Heart right ventricle (tissue), 16 donors: Measurements from ENCODE around the gene ANKLE2. TPM values are rescaled to one million over a fixed set of nuclear protein-coding genes. Genes with fewer than 3 reads are reported as not detected.
"Not testable (repeated sequence)": the region's sequence is repeated elsewhere in the genome, so short reads cannot be mapped to it uniquely, and the experiment has no call there.

Experiments
- ATAC-seq, 8 donors: fragments of 200-7000 bp; cut with Tn5 transposase; one replicate each; pipeline ENCODE4 v1.9.1; 2020; ENCODE audit warnings: mild to moderate bottlenecking in 8 of 8, moderate library complexity in 8 of 8, moderate number of reproducible peaks in 1 of 8
- DNase-seq, 2 donors: peaks; one replicate each; pipeline ENCODE4 v3.0.0-alpha.2; 2020
- H3K27ac ChIP-seq, 10 donors: fragments of 200-600 bp; sonication (generic) in 2 of 10; one replicate each; pipeline versions ENCODE4 v1.5.0 to v1.8.0; 2020 to 2022; ENCODE audit warnings: mild to moderate bottlenecking in 3 of 10
- H3K27me3 ChIP-seq, 7 donors: fragments of 200-600 bp; one replicate each; pipeline ENCODE4 v1.8.0; 2021 to 2022; ENCODE audit warnings: mild to moderate bottlenecking in 2 of 7
- H3K36me3 ChIP-seq, 9 donors: fragments of 200-600 bp; sonication (generic) in 1 of 9; one replicate each; pipeline versions ENCODE4 v1.5.0 to v1.8.0; 2020 to 2022; ENCODE audit warnings: mild to moderate bottlenecking in 2 of 9
- H3K4me1 ChIP-seq, 9 donors: fragments of 200-600 bp; sonication (generic) in 1 of 9; one replicate each; pipeline versions ENCODE4 v1.5.0 to v1.8.0; 2020 to 2022; ENCODE audit warnings: mild to moderate bottlenecking in 4 of 9
- H3K4me3 ChIP-seq, 10 donors: fragments of 200-600 bp; sonication (generic) in 2 of 10; one replicate each; pipeline versions ENCODE4 v1.5.0 to v1.8.0; 2020 to 2022; ENCODE audit warnings: mild to moderate bottlenecking in 7 of 10, moderate library complexity in 2 of 10
- H3K9me3 ChIP-seq, 11 donors: fragments of 200-600 bp in 10 of 11; sonication (generic) in 2 of 11; one replicate each; pipeline versions ENCODE4 v1.5.0 to v1.8.0; 2013 to 2022; ENCODE audit warnings: mild to moderate bottlenecking in 2 of 11, control low read depth in 1 of 11, moderate library complexity in 1 of 11
- CTCF ChIP-seq, 9 donors: fragments of 200-600 bp; sonication (generic) in 2 of 9; IDR thresholded peaks; one replicate each; pipeline versions ENCODE4 v1.5.0 to v1.8.0; 2021 to 2022; ENCODE audit warnings: antibody characterized with exemption in 9 of 9, mild to moderate bottlenecking in 5 of 9, moderate library complexity in 1 of 9
- WGBS, 2 donors: extraction: QIAGEN DNeasy Blood & Tissue Kit; methylation state at CpG; one replicate each; pipeline ENCODE4 v1.1.7; 2013; ENCODE audit warnings: inconsistent platforms in 1 of 2; 5-methylcytosine and 5-hydroxymethylcytosine counted together
- intact Hi-C, 10 donors: fragments of 100-400 bp; cut with DNase I; formaldehyde crosslinking; loops; one replicate each; pipeline versions ENCODE4 v1.11.1 to v1.14.2; 2022
- long read RNA-seq, 3 donors: library from polyadenylated mRNA; unstranded; transcript quantifications; one replicate each; pipeline ENCODE4 v2.0.0, GENCODE V29; 2020 to 2021
- polyA plus RNA-seq, 2 donors: library from polyadenylated mRNA; stranded (reverse); fragments of 200-250 nt; gene quantifications; one replicate each; pipeline ENCODE4 v1.2.3, GENCODE V29; 2013
- total RNA-seq, 10 donors: library from RNA; stranded (reverse); fragmentation: NEBNext Ultra II Directional in 3 of 10; extraction: Animal tissue kit (Norgen Biotek cat#: 25700) in 3 of 10; gene quantifications; one replicate each; pipeline versions ENCODE4 v1.2.1 to v1.2.4, GENCODE V29; 2021 to 2023
- donor health status: Arrhythmogenic right ventricular cardiomyopathy.
- donor health status: ischemic (EF 13 %, LVEDD 7.1; RV severe dilation, severe dysfunction).
- donor health status: healthy with polysubstance abuse.
- donor health status: DM: no; HTN: yes; CAD: no.
- donor health status: DM: no; HTN: no; CAD: no.
- donor health status: ischemic (EF 25% LVEDD 6.9; RV normal size, moderate dysfunction).
- donor health status: ischemic (EF 25% LVEDD 5.7; RV mildly dilated, moderate dysfunction).
- donor health status: healthy.
- donor health status: DM: yes; HTN: yes; CAD: no.
- donor health status: Ischemic cardiomyopathy.
- donor health status: ischemic (EF 35%, LVEDD 5.7; RV mildly dilated, moderate dysfunction).
- donor health status: nonischemic (EF 11% LVEDD 7.7; RV severe dilation, severe dysfunction).
- donor health status: DM: yes; HTN: yes; CAD: no.
- donor health status: PGD.
- donor health status: ischemic (EF 29% LVEDD 5.4; RV normal size, mild dysfunction).
- donor health status: nonischemic (EF 23%, LVEDD 6.1; RV moderate dilation, normal function).

ANKLE2 gene
- total RNA-seq (10 to 100 TPM; 23.5 to 39.4 (median 30.5) TPM), polyA plus RNA-seq (10 to 100 TPM; 17.4 to 23.1 TPM)
- long read RNA-seq, donor 1, full-length matches to known transcripts, result 27 of 44 reads
- long read RNA-seq, donor 1, partial matches to known transcripts, result 6 of 44 reads
- long read RNA-seq, donor 1, other reads (novel, unspliced or antisense), result 11 of 44 reads
- long read RNA-seq, donor 2, full-length matches to known transcripts, result 26 of 41 reads
- long read RNA-seq, donor 2, partial matches to known transcripts, result 5 of 41 reads
- long read RNA-seq, donor 2, other reads (novel, unspliced or antisense), result 10 of 41 reads
- long read RNA-seq, donor 3, full-length matches to known transcripts, result 13 of 38 reads
- long read RNA-seq, donor 3, partial matches to known transcripts, result 12 of 38 reads
- long read RNA-seq, donor 3, other reads (novel, unspliced or antisense), result 13 of 38 reads

- no peaks in the 10 kb centered on the region for H3K27me3 ChIP-seq
- 1% methylated on average over 66 to 97 of the region's 97 CpGs for WGBS, 2 donors
- DNase-seq (peak; percentile 46 to 55), ATAC-seq (peak; percentile 16 to 42 (median 32))
- H3K4me3 ChIP-seq, result peak within 1 kb of the TSS; percentile 85 to 98 (median 96)
- no peaks in the 10 kb centered on the region for H3K9me3 ChIP-seq
- peaks cover 2 to 40% (median 29%) of the 10 kb centered on the region in 9 donors for H3K4me1 ChIP-seq
- no peak for TF ChIP-seq CTCF (IDR thresholded peaks at IDR 0.05)
- H3K36me3 ChIP-seq, result peaks cover 0 to 35% (median 0%) of the 10 kb centered on the region in 9 donors
- H3K27ac ChIP-seq, result peak within 1 kb of the TSS; percentile 86 to 100 (median 98)
- intact Hi-C loops, result loop anchor here in 2 of 10 donors (10.0 kb wide), 2 partner anchors 124 to 144 kb away; partner anchors contain the start of gene CHFR (in 1 of the 2)
These were observed at the start of gene ANKLE2 for GRCh38 chr12:132761032-132761920. Gene ANKLE2 (minus strand): TSS chr12:132761832. CDS start chr12:132761798, 34 bp downstream.

GRCh38 chr12:132809391-132809790, 47.8 kb upstream of the ANKLE2 start:
- H3K4me1 ChIP-seq, H3K9me3 ChIP-seq, ATAC-seq, H3K4me3 ChIP-seq, intact Hi-C loops, H3K27me3 ChIP-seq, H3K27ac ChIP-seq: not testable (repeated sequence)
- DNase-seq, result peak in 1 of 2 donors; percentile 47
- WGBS, 2 donors, result 67% methylated on average over 12 to 13 of the region's 13 CpGs
- peaks cover 0 to 94% (median 39%) of the 10 kb centered on the region in 9 donors for H3K36me3 ChIP-seq
- peak in 7 of 9 donors; percentile 25 to 43 (median 35) for TF ChIP-seq CTCF (IDR thresholded peaks at IDR 0.05)

- Histone ChIP-seq H3K4me1 (peaks cover 0 to 4% (median 0%) of the 10 kb centered on the region in 9 donors), H3K27ac (no peak overlapping the region), H3K4me3 (no peak overlapping the region), H3K27me3 (no peaks in the 10 kb centered on the region), H3K36me3 (peaks cover 0 to 94% (median 39%) of the 10 kb centered on the region in 9 donors), H3K9me3 (no peaks in the 10 kb centered on the region)
- 80 to 82% methylated on average over 25 of the region's 25 CpGs for WGBS, 2 donors
- no peak for ATAC-seq
- no peak for TF ChIP-seq CTCF (IDR thresholded peaks at IDR 0.05)
- DNase-seq, result no peak
- intact Hi-C loops, result no loop called here
These were observed 45.9 kb upstream of the ANKLE2 start for GRCh38 chr12:132807295-132808092.
